HT1080 (cell line): Measurements from ENCODE around the gene TGFBR3L. TPM values are rescaled to one million over a fixed set of nuclear protein-coding genes. Genes with fewer than 3 reads are reported as not detected.

Experiments used
- DNase-seq: peaks from one replicate; pipeline ENCODE4 v3.0.0-alpha.2; 2015; ENCODE audit warnings: low read depth
- polyA plus RNA-seq, 2 experiments: library from polyadenylated mRNA; depleted of rRNA; stranded (reverse); fragments of >200 nt; gene quantifications; 2 replicates each; pipeline ENCODE4 v1.2.3, GENCODE V29; 2015
- total RNA-seq: library from RNA; depleted of rRNA; stranded (reverse); fragments of >200 nt; shearing (Covaris generic); gene quantifications from 2 replicates; pipeline ENCODE4 v1.2.3, GENCODE V29; 2014; rRNA removed

TGFBR3L gene
- 0.70 and 2.2 TPM in 2 replicates for total RNA-seq
- 4.0 and 4.7 TPM in 2 replicates for polyA plus RNA-seq (2015; cell fraction: cytosol; rRNA removed)
- polyA plus RNA-seq (2015; cell fraction: nucleus; rRNA removed), result 0.86 and 2.0 TPM in 2 replicates

GRCh38 chr19:7914598-7915045 is at the start of gene TGFBR3L:
Gene TGFBR3L, plus strand, starts transcription at chr19:7914830.
- DNase-seq, result no peak

- DNase-seq, result no peak
Measured at GRCh38 chr19:7865262-7865911, 49.2 kb upstream of the TGFBR3L start.

GRCh38 chr19:7866399-7867091 is 48.1 kb upstream of the TGFBR3L start:
- no peak for DNase-seq

GRCh38 chr19:7867092-7867844 is 47.4 kb upstream of the TGFBR3L start:
- DNase-seq, result no peak

- DNase-seq, result no peak
Measured at GRCh38 chr19:7868326-7868670, 46.3 kb upstream of the TGFBR3L start.

- DNase-seq, result peak; percentile 76
Measured at GRCh38 chr19:7868671-7869452, 45.8 kb upstream of the TGFBR3L start.

GRCh38 chr19:7869453-7869909 is 45.1 kb upstream of the TGFBR3L start:
- DNase-seq, result peak; percentile 54

GRCh38 chr19:7869910-7870511 is 44.6 kb upstream of the TGFBR3L start:
- DNase-seq, result peak; percentile 74

- peak; percentile 79 for DNase-seq
Measured at GRCh38 chr19:7870571-7871436, 43.8 kb upstream of the TGFBR3L start.

GRCh38 chr19:7871437-7872305 is 43.0 kb upstream of the TGFBR3L start:
- peak; percentile 85 for DNase-seq

- no peak for DNase-seq
Measured at GRCh38 chr19:7872306-7873204, 42.1 kb upstream of the TGFBR3L start.

- DNase-seq, result no peak
Measured at GRCh38 chr19:7873304-7874075, 41.1 kb upstream of the TGFBR3L start.

- DNase-seq, result no peak
Measured at GRCh38 chr19:7874076-7874896, 40.3 kb upstream of the TGFBR3L start, which contains the start of gene PRR36. Gene PRR36, minus strand, starts transcription at chr19:7874390. Its CDS starts 701 bp downstream, at chr19:7873689.

- DNase-seq, result no peak
Measured at GRCh38 chr19:7874897-7875273, 39.7 kb upstream of the TGFBR3L start.

- no peak for DNase-seq
Measured at GRCh38 chr19:7877249-7877836, 37.3 kb upstream of the TGFBR3L start.
